ENCODE measurements around the gene TSHZ2.

- TF ChIP-seq CTCF (IDR thresholded peaks at IDR 0.05) (no peak), EP300 (IDR thresholded peaks at IDR 0.05) (no peak), POLR2AphosphoS5 (IDR thresholded peaks at IDR 0.05) (no peak), POLR2A (IDR thresholded peaks at IDR 0.05; ENCODE audit: low read depth) (no peak)
Observed at GRCh38 chr20:53032478-53032932, 60.3 kb downstream of the TSHZ2 start.

Data from esophagus muscularis mucosa (tissue), 4 donors.